Measurements from ENCODE around the gene ALS2. TPM values are rescaled to one million over a fixed set of nuclear protein-coding genes. Genes with fewer than 3 reads are reported as not detected.

The ALS2 gene
- total RNA-seq, 1 experiment from 2014 or later, result 28.1 TPM

GRCh38 chr2:201758234-201758633 is 22.5 kb downstream of the ALS2 start:
- Histone ChIP-seq H4K20me1 (ENCODE audit: insufficient read depth) (no peaks in the 10 kb centered on the region), H3K9me3 (ENCODE audit: control insufficient read depth in 1 of 2, insufficient read depth in 1 of 2, low read depth in 1 of 2, low read length in 2 of 2) (no peaks in the 10 kb centered on the region), H3K4me3 (replicated peaks in 1 of 2; ENCODE audit: low read depth in 1 of 2, low read length in 2 of 2) (no peak overlapping the region), H3K4me1 (ENCODE audit: control insufficient read depth in 1 of 2, insufficient read depth in 2 of 2, low read length in 2 of 2) (no peaks in the 10 kb centered on the region), H3K27me3 (ENCODE audit: insufficient read depth, low read length) (no peaks in the 10 kb centered on the region), H2AFZ (ENCODE audit: low read depth, low read length, poor library complexity, severe bottlenecking) (no peak overlapping the region), H3K9ac (ENCODE audit: low read length) (no peak overlapping the region), H3K4me2 (ENCODE audit: low read length) (no peak overlapping the region), H3K79me2 (ENCODE audit: insufficient read depth, low read length) (no peaks in the 10 kb centered on the region), H3K9me2 (ENCODE audit: insufficient read depth) (no peaks in the 10 kb centered on the region), H3K27ac (ENCODE audit: low read depth, low read length) (no peak overlapping the region), H3K36me3 (ENCODE audit: control insufficient read depth in 1 of 2, insufficient read depth in 2 of 2, low read length in 2 of 2) (peaks cover 5 to 9% of the 10 kb centered on the region in 2 experiments; a peak in 2 of 4 replicates)
- POLR2A ChIA-PET, result no interaction called here
- CTCF ChIA-PET, result interaction anchor here (1.0 kb wide), 1 partner anchor 526 kb away, joined by 3 read pairs; no protein-coding TSS in a partner anchor
- RAD21 ChIA-PET (ENCODE audit: low non-redundant PET in 1 of 2, low total read pairs in 2 of 2, uncharacterized antibody in 2 of 2, unreplicated experiment in 2 of 2), result no interaction called here
- ATAC-seq (no peak), DNase-seq (ENCODE audit: low read depth, low spot score) (no peak)
- TF ChIP-seq CEBPB (IDR thresholded peaks at IDR 0.05; ENCODE audit: low read depth) (no peak), SP1 (IDR thresholded peaks at IDR 0.05; ENCODE audit: low read depth) (no peak), CBX3 (IDR thresholded peaks at IDR 0.05; ENCODE audit: low read depth) (no peak), POLR2A (IDR thresholded peaks at IDR 0.05; ENCODE audit: borderline replicate concordance, extremely low read depth, insufficient read depth, insufficient read length) (no peak), YY1 (IDR thresholded peaks at IDR 0.05; ENCODE audit: extremely low read depth, insufficient replicate concordance, low read depth, low read length) (no peak), ZFX (IDR thresholded peaks at IDR 0.05) (no peak), CTCF (IDR thresholded peaks at IDR 0.05 in 2 of 3, conservative IDR thresholded peaks at IDR 0.05 in 1 of 3; ENCODE audit: borderline replicate concordance in 1 of 3, insufficient read depth in 1 of 3, low read depth in 2 of 3, low read length in 2 of 3) (no peak), RAD21 (IDR thresholded peaks at IDR 0.05; ENCODE audit: low read depth) (no peak), EZH2phosphoT487 (IDR thresholded peaks at IDR 0.05; ENCODE audit: borderline replicate concordance) (no peak), JUND (IDR thresholded peaks at IDR 0.05) (no peak), TCF7L2 (IDR thresholded peaks at IDR 0.05; ENCODE audit: borderline replicate concordance, extremely low read depth, insufficient read depth, insufficient read length) (no peak), POLR2AphosphoS5 (IDR thresholded peaks at IDR 0.05; ENCODE audit: low read depth, low read length) (no peak), ELF1 (IDR thresholded peaks at IDR 0.05; ENCODE audit: borderline replicate concordance, low read depth) (no peak), SRF (IDR thresholded peaks at IDR 0.05; ENCODE audit: low read depth) (no peak), MAX (IDR thresholded peaks at IDR 0.05) (no peak), SIN3A (IDR thresholded peaks at IDR 0.05; ENCODE audit: low read depth) (no peak), ATF3 (IDR thresholded peaks at IDR 0.05) (no peak), EZH2 (IDR thresholded peaks at IDR 0.05) (no peak), ZNF274 (IDR thresholded peaks at IDR 0.05; ENCODE audit: low read depth, low read length) (no peak)
- no TSS peak for BruUV-seq (replicated peaks)
- intact Hi-C loops (cut with micrococcal nuclease), result no loop called here
